GM12873 (cell line): Measurements from ENCODE around the gene VDAC1.

Experiments
- TF ChIP-seq, protein P1 (sequence below): IDR thresholded peaks from 2 replicates; pipeline ENCODE4 v1.5.1; 2012; ENCODE audit warnings: low read depth, mild to moderate bottlenecking, moderate library complexity, low read length, control low read depth; ENCODE audit not compliant: insufficient read depth; ENCODE audit errors: missing control alignments

Gene VDAC1

DNA sequence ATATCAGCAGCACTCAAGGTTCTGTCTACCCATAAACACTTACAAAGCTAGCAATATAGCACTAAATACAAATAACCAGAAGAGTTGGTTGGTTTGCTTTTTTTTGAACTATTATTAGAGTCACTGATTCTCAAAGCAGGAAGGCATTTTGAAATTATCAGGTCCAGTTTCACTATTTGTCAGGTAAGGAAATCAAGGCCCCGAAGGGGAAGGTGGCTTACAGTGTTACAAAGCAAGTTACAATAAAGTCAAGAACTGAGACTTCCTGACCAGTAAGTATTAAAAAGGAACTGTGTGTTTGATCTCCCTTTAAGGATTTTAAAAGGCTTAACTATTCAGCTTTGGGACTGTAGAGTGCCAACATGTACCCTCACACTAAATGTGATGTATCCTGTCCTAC, 47.2 kb downstream of the VDAC1 start:
- TF ChIP-seq, protein P1, sequence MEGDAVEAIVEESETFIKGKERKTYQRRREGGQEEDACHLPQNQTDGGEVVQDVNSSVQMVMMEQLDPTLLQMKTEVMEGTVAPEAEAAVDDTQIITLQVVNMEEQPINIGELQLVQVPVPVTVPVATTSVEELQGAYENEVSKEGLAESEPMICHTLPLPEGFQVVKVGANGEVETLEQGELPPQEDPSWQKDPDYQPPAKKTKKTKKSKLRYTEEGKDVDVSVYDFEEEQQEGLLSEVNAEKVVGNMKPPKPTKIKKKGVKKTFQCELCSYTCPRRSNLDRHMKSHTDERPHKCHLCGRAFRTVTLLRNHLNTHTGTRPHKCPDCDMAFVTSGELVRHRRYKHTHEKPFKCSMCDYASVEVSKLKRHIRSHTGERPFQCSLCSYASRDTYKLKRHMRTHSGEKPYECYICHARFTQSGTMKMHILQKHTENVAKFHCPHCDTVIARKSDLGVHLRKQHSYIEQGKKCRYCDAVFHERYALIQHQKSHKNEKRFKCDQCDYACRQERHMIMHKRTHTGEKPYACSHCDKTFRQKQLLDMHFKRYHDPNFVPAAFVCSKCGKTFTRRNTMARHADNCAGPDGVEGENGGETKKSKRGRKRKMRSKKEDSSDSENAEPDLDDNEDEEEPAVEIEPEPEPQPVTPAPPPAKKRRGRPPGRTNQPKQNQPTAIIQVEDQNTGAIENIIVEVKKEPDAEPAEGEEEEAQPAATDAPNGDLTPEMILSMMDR = no peak

DNA sequence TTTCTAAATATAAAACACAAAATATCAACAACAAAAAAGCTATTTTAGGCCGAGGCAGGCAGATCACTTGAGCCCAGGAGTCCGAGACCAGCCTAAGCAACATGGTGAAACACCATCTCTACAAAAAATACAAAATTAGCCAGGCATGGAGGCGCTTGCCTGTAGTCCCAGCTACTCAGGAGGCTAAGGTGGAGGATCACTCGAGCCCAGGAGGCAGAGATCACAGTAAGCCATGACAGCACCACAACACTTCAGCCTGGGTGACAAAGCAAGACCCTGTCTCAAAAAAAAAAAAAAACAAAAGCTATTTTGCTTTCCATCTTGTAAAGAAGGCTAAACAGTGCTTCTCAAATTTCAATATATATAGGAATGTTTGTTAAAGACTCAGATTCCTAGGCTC, 47.7 kb downstream of the VDAC1 start:
- TF ChIP-seq, protein P1 = no peak

DNA sequence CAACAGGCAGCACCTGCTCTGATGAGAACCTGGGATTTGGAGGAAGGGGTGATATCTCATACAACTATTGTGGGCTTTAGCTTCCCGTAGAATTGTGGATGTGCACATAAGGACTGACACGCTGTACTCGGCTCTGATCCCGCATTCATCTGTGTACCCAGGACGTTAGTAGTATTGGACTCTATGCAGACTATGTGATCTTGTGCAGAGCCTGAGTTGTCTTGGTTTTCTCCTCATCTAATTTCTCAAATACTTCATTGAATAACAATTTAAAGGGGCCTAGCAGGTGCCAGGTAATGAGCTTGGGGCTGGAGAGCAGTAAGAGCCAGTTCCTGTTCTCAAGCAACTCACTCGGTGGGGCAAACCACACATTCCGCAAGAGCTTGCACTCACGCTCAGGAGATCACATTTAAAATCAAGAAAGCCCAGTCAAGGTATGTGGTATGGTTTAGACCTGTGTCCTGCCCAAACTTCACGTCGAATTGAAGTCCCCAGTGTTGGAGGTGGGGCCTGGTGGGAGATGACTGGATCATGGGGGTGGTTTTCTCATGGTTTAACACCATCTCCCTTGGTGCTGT, 51.1 kb downstream of the VDAC1 start:
- TF ChIP-seq, protein P1 = no peak

DNA sequence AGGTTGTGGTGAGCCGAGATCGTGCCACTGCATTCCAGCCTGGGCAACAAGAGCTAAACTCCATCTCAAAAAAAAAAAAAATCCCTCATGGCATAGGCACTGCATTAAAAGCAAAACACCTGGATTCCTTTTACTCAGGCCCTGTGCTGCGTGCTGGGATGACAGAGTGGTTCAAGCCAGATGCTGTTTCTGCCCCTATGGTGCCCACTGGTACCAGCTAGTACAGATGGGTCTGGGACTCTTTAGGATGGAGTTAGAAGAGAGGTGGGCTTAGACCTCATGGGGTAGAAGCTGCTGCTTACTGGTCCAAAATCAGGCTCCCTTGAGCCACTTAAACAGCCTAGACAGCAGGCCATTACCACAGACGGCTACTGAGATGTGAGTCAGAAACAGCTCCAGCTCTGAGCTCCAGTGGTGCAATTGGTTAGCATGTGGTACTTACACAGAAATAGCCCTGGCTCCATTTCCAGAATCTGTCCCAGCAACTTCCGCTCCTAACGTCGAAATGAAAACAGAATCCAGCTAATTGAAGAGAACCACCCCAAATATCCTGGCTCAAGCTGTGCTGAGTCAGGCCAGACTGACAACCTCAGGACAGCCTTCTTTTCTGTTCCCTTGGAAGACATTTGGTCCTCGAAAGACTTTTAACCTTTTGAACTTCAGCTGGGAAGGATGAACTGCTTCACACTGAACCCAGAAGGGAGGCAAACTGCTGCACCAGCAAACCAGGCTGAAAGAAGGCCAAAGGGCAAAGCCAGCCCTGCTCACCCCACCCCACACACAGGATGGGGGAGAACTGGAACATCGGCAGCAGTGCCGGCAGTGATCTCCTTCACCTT, 51.8 kb downstream of the VDAC1 start:
- TF ChIP-seq, protein P1 = no peak

DNA sequence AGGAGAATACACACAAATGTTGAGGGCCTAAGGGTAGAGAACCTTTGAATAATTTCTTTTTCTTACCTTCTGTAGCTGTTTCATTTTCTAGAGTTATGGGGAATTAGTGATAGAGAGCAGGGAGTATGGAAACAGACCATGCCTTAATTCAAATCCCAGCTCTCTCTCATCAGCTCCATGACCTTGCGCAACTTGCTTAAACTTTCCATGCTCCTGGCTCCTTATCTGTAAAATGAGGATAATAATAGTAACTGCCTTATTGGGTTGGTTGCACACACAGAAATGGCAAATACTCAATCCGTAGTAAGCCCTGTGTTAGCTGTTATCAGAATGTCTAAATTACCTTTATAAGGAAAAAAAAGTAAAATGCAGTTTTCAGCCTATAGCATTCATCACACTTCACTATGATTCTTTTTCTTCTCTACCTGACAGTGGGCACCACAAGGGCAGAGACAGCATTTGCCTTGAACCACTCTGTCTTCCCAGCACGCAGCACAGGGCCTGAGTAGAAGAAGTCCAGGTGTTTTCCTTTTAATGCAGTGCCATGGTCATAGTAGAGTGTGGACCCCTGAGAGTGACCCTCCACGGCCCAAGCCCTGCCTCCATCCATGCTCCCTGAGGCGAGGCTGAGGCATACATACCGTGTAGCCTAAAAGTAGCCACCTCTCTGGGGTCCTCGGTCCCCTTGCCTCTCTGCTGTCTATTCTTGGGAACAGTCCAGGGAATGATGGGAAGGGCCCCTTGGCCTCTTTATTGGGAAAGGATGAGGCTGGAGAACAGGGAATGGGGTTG, 53.8 kb downstream of the VDAC1 start:
- TF ChIP-seq, protein P1 = no peak

DNA sequence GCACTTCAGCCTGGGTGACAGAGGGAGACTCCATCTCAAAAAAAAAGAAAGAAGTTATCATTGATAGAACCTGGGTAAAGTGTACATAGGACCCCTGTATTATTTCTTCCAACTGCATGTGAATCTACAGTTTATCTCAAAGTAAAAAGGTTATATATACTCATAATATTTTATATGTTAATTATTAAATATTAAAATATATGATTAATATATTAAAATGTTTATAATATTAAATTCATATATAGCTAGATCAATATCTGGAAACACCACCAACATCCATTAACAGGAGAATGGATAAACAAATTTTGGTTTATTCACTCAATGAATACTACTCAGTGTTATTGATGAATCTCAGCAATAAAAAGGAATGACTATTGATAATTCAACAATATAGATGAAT, 56.1 kb downstream of the VDAC1 start:
- TF ChIP-seq, protein P1 = no peak

DNA sequence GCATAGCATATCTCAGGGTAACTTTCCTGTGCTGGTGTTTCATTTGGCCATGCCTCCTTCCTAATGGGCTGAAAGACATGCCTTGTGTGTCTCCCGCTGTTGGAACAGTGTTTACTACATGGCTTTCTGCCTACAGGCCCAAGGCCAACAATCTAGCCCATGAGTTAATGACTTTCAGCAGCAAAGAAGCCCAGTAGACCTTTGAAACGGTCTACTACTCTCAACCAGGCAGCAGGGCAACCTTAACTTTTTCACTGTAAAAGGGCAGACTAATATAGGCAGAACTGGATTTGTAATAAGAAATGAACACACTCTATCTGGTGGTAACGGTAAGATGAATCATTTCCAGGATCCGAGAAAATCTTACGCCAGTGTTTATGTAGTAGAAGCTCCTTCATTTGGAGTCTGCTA, 57.3 kb downstream of the VDAC1 start:
- TF ChIP-seq, protein P1 = no peak
